NB4 (cell line): ENCODE measurements around the gene CBLB.
A peak's percentile ranks its signal among the peaks of the same experiment; 100 is the strongest.

ENCODE experiments used
- DNase-seq: peaks from one replicate; pipeline ENCODE4 v3.0.0; 2010; ENCODE audit warnings: low read depth
- H3K4me3 ChIP-seq: one replicate; pipeline ENCODE4 v1.5.1; 2011; ENCODE audit warnings: mild to moderate bottlenecking, low read depth, low read length, moderate library complexity
- MYC ChIP-seq: IDR thresholded peaks from 2 replicates; pipeline ENCODE4 v1.6.1; 2011; ENCODE audit warnings: low read depth, low read length
- POLR2A ChIP-seq: IDR thresholded peaks from 2 replicates; pipeline ENCODE4 v1.6.1; 2011; ENCODE audit warnings: mild to moderate bottlenecking; ENCODE audit not compliant: insufficient read length; ENCODE audit errors: extremely low read depth
- TF ChIP-seq, protein P1 (sequence below): IDR thresholded peaks from one replicate; pipeline ENCODE4 v1.5.1; 2012; ENCODE audit warnings: low read depth, low read length
- TF ChIP-seq, protein P2 (sequence below): IDR thresholded peaks from 2 replicates; pipeline ENCODE4 v1.6.1; 2011; ENCODE audit warnings: low read depth, low read length

The CBLB gene

DNA sequence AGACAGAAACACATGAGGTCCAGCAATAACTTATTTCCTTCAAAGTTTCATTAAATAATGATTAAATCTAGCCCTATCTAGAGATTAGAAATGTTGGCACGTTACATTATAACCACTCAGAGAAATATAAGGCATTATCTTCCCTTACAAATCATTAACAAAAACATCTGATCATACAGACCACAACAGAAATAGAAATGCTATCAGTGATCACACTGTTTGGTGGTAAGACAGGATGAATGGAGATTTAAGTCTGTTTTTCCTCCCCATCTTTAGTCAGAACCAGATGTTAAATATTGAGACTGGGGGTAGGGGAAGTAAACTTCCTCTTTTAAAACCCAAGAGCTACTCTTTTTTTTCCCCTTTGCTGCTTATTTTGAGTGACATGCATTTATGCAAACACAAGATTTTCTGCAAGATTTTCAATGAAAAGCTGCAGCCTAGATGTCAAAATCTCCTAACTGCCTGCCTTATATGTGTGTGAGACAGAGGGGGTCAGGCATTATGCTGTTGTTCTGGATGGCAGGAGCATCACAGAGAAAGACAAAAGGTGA, 70.4 kb downstream of the CBLB start:
- TF ChIP-seq MYC (no peak), POLR2A (no peak)
- TF ChIP-seq, protein P1, sequence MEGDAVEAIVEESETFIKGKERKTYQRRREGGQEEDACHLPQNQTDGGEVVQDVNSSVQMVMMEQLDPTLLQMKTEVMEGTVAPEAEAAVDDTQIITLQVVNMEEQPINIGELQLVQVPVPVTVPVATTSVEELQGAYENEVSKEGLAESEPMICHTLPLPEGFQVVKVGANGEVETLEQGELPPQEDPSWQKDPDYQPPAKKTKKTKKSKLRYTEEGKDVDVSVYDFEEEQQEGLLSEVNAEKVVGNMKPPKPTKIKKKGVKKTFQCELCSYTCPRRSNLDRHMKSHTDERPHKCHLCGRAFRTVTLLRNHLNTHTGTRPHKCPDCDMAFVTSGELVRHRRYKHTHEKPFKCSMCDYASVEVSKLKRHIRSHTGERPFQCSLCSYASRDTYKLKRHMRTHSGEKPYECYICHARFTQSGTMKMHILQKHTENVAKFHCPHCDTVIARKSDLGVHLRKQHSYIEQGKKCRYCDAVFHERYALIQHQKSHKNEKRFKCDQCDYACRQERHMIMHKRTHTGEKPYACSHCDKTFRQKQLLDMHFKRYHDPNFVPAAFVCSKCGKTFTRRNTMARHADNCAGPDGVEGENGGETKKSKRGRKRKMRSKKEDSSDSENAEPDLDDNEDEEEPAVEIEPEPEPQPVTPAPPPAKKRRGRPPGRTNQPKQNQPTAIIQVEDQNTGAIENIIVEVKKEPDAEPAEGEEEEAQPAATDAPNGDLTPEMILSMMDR, result no peak
- TF ChIP-seq, protein P2, sequence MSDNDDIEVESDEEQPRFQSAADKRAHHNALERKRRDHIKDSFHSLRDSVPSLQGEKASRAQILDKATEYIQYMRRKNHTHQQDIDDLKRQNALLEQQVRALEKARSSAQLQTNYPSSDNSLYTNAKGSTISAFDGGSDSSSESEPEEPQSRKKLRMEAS, result no peak
- no peak overlapping the region for H3K4me3 ChIP-seq
- DNase-seq, result peak; percentile 57

DNA sequence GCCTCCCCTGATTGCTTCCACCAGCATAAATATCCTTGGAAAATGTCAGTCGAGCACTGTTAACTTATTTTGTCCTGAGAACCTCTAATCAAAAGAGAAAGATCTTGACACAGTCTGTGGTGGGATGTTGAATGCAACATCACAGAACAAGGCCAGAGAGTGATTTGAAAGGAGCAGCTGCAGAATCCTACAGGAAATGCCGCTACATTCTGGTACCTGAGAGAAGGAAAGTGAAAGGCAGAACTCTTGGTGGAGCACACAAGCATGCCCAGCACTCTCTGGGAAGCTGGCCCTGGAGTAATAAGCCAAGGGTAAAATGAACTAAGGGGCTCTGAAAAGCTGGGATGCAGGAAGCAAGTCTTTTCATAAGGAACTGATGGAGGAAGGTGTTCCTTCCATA, 75.8 kb downstream of the CBLB start:
- no peak overlapping the region for H3K4me3 ChIP-seq
- TF ChIP-seq, protein P1, result no peak
- no peak for DNase-seq

DNA sequence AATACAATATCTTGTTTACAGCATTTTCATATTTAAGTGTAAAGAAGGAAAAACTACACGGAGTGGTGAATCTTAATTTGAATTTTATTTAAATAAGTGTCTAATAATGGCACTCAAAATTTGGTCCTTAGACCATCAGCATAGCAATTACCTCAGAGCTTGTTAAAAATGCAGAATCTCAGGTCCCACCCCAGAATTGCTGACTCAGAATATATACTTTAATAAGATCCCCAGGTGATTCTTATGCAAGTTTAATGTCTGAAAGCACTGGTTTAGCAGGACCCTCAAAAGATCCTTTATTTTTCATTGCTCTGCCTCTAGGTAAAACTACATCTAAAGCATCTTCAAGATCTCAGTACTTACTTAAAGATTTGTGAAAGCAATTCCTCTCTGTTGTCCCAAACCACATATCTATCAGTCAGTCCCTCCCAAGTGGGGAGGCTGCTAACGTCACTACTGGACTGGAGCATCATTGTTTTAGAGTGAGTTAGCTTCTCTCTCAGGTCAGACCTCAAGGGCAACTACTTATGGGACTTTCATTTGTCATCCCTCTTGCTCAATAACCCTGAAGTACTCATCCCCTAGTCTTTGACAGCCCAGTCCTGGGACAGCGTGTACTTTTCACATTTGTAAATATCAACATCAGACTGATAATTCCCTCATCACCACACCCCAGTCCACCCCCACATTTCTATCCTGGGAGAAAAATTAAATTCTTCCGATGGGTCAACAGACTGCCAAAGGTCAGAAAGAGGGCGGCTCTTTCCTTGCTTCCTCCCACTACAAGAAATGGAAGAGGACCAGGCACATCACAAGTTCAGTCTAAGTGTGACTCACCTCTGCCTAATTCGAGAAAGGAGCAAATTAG, 76.7 kb downstream of the CBLB start:
- no peak overlapping the region for H3K4me3 ChIP-seq
- peak; percentile 9 for DNase-seq

DNA sequence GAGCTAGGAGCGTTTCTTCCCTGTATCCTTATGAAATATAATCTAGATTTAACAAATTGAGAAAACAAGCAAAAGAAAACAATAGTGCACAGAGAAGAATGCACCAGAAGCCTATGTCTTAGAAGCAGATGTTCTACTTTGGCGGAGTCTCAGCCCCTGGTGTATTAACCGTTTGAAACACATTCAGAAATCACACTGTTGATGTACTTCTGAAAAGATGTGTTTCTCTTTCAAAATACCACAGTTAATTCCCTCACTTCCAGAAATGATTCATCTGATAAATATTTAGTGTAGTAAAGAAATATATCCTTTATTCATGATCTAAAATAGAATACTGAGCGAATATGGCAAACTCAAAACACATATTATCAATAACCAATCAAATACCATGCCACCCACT, 77.7 kb downstream of the CBLB start:
- TF ChIP-seq POLR2A, result no peak
- no peak for TF ChIP-seq MYC
- TF ChIP-seq, protein P1, result no peak
- TF ChIP-seq, protein P2, result no peak
- no peak overlapping the region for H3K4me3 ChIP-seq
- DNase-seq, result no peak

More for the DNA sequence above, 76.7 kb downstream of the CBLB start:
- TF ChIP-seq MYC (no peak), POLR2A (no peak)
- TF ChIP-seq, protein P1, result no peak
- TF ChIP-seq, protein P2, result no peak

DNA sequence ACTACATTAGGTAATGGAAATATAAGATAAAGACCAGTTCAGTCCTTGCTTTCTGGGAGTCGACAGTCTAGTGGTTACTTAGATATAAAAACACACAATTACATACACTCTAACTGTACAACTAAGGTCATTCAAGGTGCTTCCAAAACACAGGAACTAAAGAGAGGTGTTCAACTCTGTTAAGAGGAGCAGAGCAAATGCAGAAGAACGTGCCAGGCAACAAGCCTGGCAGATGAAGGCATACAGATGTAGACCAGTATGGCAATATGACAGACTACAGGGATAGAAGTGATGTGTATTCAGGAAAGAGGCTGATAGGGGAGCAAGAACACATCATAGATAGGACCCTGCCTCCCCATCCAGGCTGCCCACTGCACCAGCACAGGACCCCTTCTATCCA, 78.3 kb downstream of the CBLB start:
- TF ChIP-seq, protein P2, result no peak
- TF ChIP-seq, protein P1, result no peak
- no peak for TF ChIP-seq POLR2A
- no peak for TF ChIP-seq MYC
- DNase-seq, result no peak
- no peak overlapping the region for H3K4me3 ChIP-seq
